SK-MEL-5 (cell line): ENCODE measurements around the gene IRAK1. TPM values are rescaled to one million over a fixed set of nuclear protein-coding genes. Genes with fewer than 3 reads are reported as not detected.
A peak's percentile ranks its signal among the peaks of the same experiment; 100 is the strongest.

Source experiments
- DNase-seq: peaks from one replicate; pipeline ENCODE4 v3.0.0-alpha.2; 2016; ENCODE audit warnings: low read depth, low spot score
- in situ Hi-C: cut with HindIII; loops from 2 replicates; pipeline ENCODE4 v1.10.0; 2016; ENCODE audit warnings: low sequenced_read_pairs, high pct_unique_total_duplicates, low pct_unique_long_range_greater_than_20kb
- total RNA-seq: library from RNA; depleted of rRNA; stranded (reverse); fragments of >200 nt; shearing (Covaris generic); gene quantifications from 2 replicates; pipeline ENCODE4 v1.2.3, GENCODE V29; 2014

IRAK1 gene
- total RNA-seq, 1 experiment from 2014 or later, result 52.6 TPM

GRCh38 chrX:154026136-154027021, 6.7 kb upstream of the IRAK1 start:
- in situ Hi-C loops, result no loop called here
- no peak for DNase-seq

- in situ Hi-C loops, result no loop called here
Observed at GRCh38 chrX:154025230-154025629, 5.5 kb upstream of the IRAK1 start.

GRCh38 chrX:154024271-154024670, 4.6 kb upstream of the IRAK1 start:
- no peak for DNase-seq
- in situ Hi-C loops, result no loop called here

More at GRCh38 chrX:154025230-154025629, 5.5 kb upstream of the IRAK1 start:
- DNase-seq, result no peak

- DNase-seq, result no peak
- in situ Hi-C loops, result no loop called here
Observed at GRCh38 chrX:154023276-154024000, 3.7 kb upstream of the IRAK1 start.

GRCh38 chrX:154022108-154022507, 2.4 kb upstream of the IRAK1 start:
- DNase-seq, result no peak
- in situ Hi-C loops, result no loop called here

- in situ Hi-C loops, result no loop called here
- no peak for DNase-seq
Observed at GRCh38 chrX:154021131-154021611, 1.5 kb upstream of the IRAK1 start.

GRCh38 chrX:154020536-154021115, 924 bp upstream of the IRAK1 start:
- in situ Hi-C loops, result no loop called here
- no peak for DNase-seq

- DNase-seq, result no peak
- in situ Hi-C loops, result no loop called here
Observed at GRCh38 chrX:154019061-154019621, 561 bp downstream of the IRAK1 start.

GRCh38 chrX:154018518-154019060, 1.1 kb downstream of the IRAK1 start:
- DNase-seq, result no peak
- in situ Hi-C loops, result no loop called here

- no peak for DNase-seq
- in situ Hi-C loops, result no loop called here
Observed at GRCh38 chrX:154017766-154018517, 1.8 kb downstream of the IRAK1 start.

GRCh38 chrX:154016366-154017076, 3.2 kb downstream of the IRAK1 start:
- in situ Hi-C loops, result no loop called here
- no peak for DNase-seq

GRCh38 chrX:154015581-154016264, 4.0 kb downstream of the IRAK1 start:
- DNase-seq, result no peak
- in situ Hi-C loops, result no loop called here

GRCh38 chrX:154014429-154015380, 5.0 kb downstream of the IRAK1 start:
- in situ Hi-C loops, result no loop called here

GRCh38 chrX:154013614-154014360, 5.9 kb downstream of the IRAK1 start:
- in situ Hi-C loops, result no loop called here
- peak; percentile 44 for DNase-seq

More at GRCh38 chrX:154014429-154015380, 5.0 kb downstream of the IRAK1 start:
- no peak for DNase-seq
